Loucy (cell line): ENCODE results near the gene ZNF407.

Source experiments
- H2AFZ ChIP-seq: fragments of 200-600 bp; sonication (generic); 2 replicates; pipeline ENCODE4 v1.6.0; 2016; ENCODE audit warnings: antibody characterized with exemption, mild to moderate bottlenecking, low read length, moderate library complexity
- H3F3A ChIP-seq: fragments of 200-600 bp; 2 replicates; pipeline ENCODE4 v1.6.0; 2016; ENCODE audit warnings: antibody characterized with exemption, low read depth, mild to moderate bottlenecking
- H3K27me3 ChIP-seq: fragments of 200-600 bp; sonication (generic); 2 replicates; pipeline ENCODE4 v1.6.1; 2014; ENCODE audit warnings: low read length, mild to moderate bottlenecking; ENCODE audit not compliant: insufficient read depth, poor library complexity, severe bottlenecking
- H3K36me3 ChIP-seq: fragments of 200-600 bp; sonication (generic); 2 replicates; pipeline ENCODE4 v1.6.1; 2016; ENCODE audit warnings: low read length; ENCODE audit not compliant: insufficient read depth
- H3K4me1 ChIP-seq: fragments of 200-600 bp; sonication (generic); 2 replicates; pipeline ENCODE4 v1.5.1; 2014; ENCODE audit warnings: low read length, mild to moderate bottlenecking; ENCODE audit not compliant: insufficient read depth, poor library complexity, severe bottlenecking
- H3K4me2 ChIP-seq: fragments of 200-600 bp; sonication (generic); 2 replicates; pipeline ENCODE4 v1.6.0; 2014; ENCODE audit warnings: antibody characterized with exemption, low read length, low read depth, mild to moderate bottlenecking; ENCODE audit not compliant: poor library complexity, severe bottlenecking
- H3K4me3 ChIP-seq: fragments of 200-600 bp; sonication (generic); 2 replicates; pipeline ENCODE4 v1.5.1; 2014; ENCODE audit warnings: low read length, mild to moderate bottlenecking, mixed read lengths; ENCODE audit not compliant: poor library complexity, severe bottlenecking
- H3K79me2 ChIP-seq: fragments of 200-600 bp; sonication (generic); 2 replicates; pipeline ENCODE4 v1.6.1; 2014; ENCODE audit warnings: low read length; ENCODE audit not compliant: insufficient read depth
- H3K9ac ChIP-seq: fragments of 200-600 bp; sonication (generic); 2 replicates; pipeline ENCODE4 v1.6.0; 2014; ENCODE audit warnings: mild to moderate bottlenecking, low read depth, low read length, moderate library complexity; ENCODE audit not compliant: poor library complexity, severe bottlenecking
- H3K9me2 ChIP-seq: fragments of 200-600 bp; sonication (generic); replicated peaks from 2 replicates; pipeline ENCODE4 v1.6.1; 2016; ENCODE audit warnings: low read depth, low read length, mixed read lengths
- H3K9me3 ChIP-seq: fragments of 200-600 bp; sonication (generic); 2 replicates; pipeline ENCODE4 v1.6.1; 2014; ENCODE audit warnings: mild to moderate bottlenecking, antibody characterized with exemption, low read length, low read depth; ENCODE audit not compliant: insufficient read depth
- H4K20me1 ChIP-seq: fragments of 200-600 bp; sonication (generic); 2 replicates; pipeline ENCODE4 v1.6.0; 2014; ENCODE audit warnings: antibody characterized with exemption, low read length, mild to moderate bottlenecking; ENCODE audit not compliant: insufficient read depth, poor library complexity, severe bottlenecking
- CTCF ChIP-seq: fragments of 200-600 bp; sonication (generic); conservative IDR thresholded peaks from 2 replicates; pipeline ENCODE4 v1.5.1; 2014; ENCODE audit warnings: mild to moderate bottlenecking, antibody characterized with exemption, low read length
- EZH2phosphoT487 ChIP-seq: fragments of 200-600 bp; IDR thresholded peaks from 2 replicates; pipeline ENCODE4 v1.6.1; 2018; ENCODE audit warnings: antibody characterized with exemption, mild to moderate bottlenecking, moderate library complexity, borderline replicate concordance

The ZNF407 gene

GRCh38 chr18:74692367-74693013 is 94.8 kb downstream of the ZNF407 start:
- H3F3A ChIP-seq = no peaks in the 10 kb centered on the region
- no peaks in the 10 kb centered on the region for H3K9me2 ChIP-seq
- H3K9ac ChIP-seq = no peak overlapping the region
- H3K27me3 ChIP-seq = no peaks in the 10 kb centered on the region
- no peak overlapping the region for H3K4me3 ChIP-seq
- no peaks in the 10 kb centered on the region for H4K20me1 ChIP-seq
- H2AFZ ChIP-seq = no peak overlapping the region
- H3K9me3 ChIP-seq = no peaks in the 10 kb centered on the region
- H3K4me1 ChIP-seq = no peaks in the 10 kb centered on the region
- H3K4me2 ChIP-seq = no peak overlapping the region
- H3K79me2 ChIP-seq = no peaks in the 10 kb centered on the region
- H3K36me3 ChIP-seq = no peaks in the 10 kb centered on the region
- TF ChIP-seq CTCF = no peak
- no peak for TF ChIP-seq EZH2phosphoT487

GRCh38 chr18:74694436-74694835 is 96.8 kb downstream of the ZNF407 start:
- Histone ChIP-seq H3K9me2 (no peaks in the 10 kb centered on the region), H3K4me2 (no peak overlapping the region), H3K36me3 (no peaks in the 10 kb centered on the region), H3K79me2 (no peaks in the 10 kb centered on the region), H3K4me1 (no peaks in the 10 kb centered on the region), H3K9me3 (no peaks in the 10 kb centered on the region), H4K20me1 (no peaks in the 10 kb centered on the region), H3K27me3 (no peaks in the 10 kb centered on the region), H3K9ac (no peak overlapping the region), H3F3A (no peaks in the 10 kb centered on the region), H3K4me3 (no peak overlapping the region), H2AFZ (no peak overlapping the region)
- TF ChIP-seq EZH2phosphoT487 (no peak), CTCF (no peak)

- Histone ChIP-seq H3K4me2 (no peak overlapping the region), H3K4me1 (no peaks in the 10 kb centered on the region), H3K36me3 (no peaks in the 10 kb centered on the region), H2AFZ (no peak overlapping the region), H3K4me3 (no peak overlapping the region), H3K79me2 (no peaks in the 10 kb centered on the region), H3K9me3 (no peaks in the 10 kb centered on the region), H3K27me3 (no peaks in the 10 kb centered on the region), H3K9ac (no peak overlapping the region), H4K20me1 (no peaks in the 10 kb centered on the region), H3F3A (no peaks in the 10 kb centered on the region), H3K9me2 (no peaks in the 10 kb centered on the region)
- TF ChIP-seq EZH2phosphoT487 = no peak
- no peak for TF ChIP-seq CTCF
Measured at GRCh38 chr18:74695170-74695569, 97.5 kb downstream of the ZNF407 start.
